OCI-LY1 (cell line): ENCODE measurements around the gene NDUFAF8.

ENCODE experiments used
- H2AFZ ChIP-seq: fragments of 200-600 bp; sonication (generic), shearing (Covaris generic); 2 replicates; pipeline ENCODE4 v1.6.0; 2014; ENCODE audit warnings: antibody characterized with exemption, mild to moderate bottlenecking, low read length
- H3F3A ChIP-seq: fragments of 200-600 bp; sonication (generic), shearing (Covaris generic); 2 replicates; pipeline ENCODE4 v1.6.0; 2014; ENCODE audit warnings: mild to moderate bottlenecking, antibody characterized with exemption, low read length, moderate library complexity; ENCODE audit not compliant: insufficient read depth
- H3K27ac ChIP-seq: fragments of 200-600 bp; sonication (generic); 2 replicates; pipeline ENCODE4 v1.5.1; 2014; ENCODE audit warnings: low read length, mixed run types, mild to moderate bottlenecking, low read depth; ENCODE audit not compliant: poor library complexity, severe bottlenecking
- H3K27me3 ChIP-seq: fragments of 200-600 bp; sonication (generic); 2 replicates; pipeline ENCODE4 v1.6.0; 2014; ENCODE audit warnings: antibody characterized with exemption, mild to moderate bottlenecking, low read length, moderate library complexity; ENCODE audit not compliant: insufficient read depth
- H3K36me3 ChIP-seq: fragments of 200-600 bp; sonication (generic); 2 replicates; pipeline ENCODE4 v1.6.1; 2014; ENCODE audit warnings: mild to moderate bottlenecking, antibody characterized with exemption, low read length, moderate library complexity, mixed read lengths; ENCODE audit not compliant: insufficient read depth
- H3K4me1 ChIP-seq: fragments of 200-600 bp; sonication (generic); 2 replicates; pipeline ENCODE4 v1.5.1; 2014; ENCODE audit warnings: mild to moderate bottlenecking, low read length, moderate library complexity; ENCODE audit not compliant: insufficient read depth, severe bottlenecking
- H3K4me2 ChIP-seq: fragments of 200-600 bp; sonication (generic), shearing (Covaris generic); 2 replicates; pipeline ENCODE4 v1.6.1; 2014; ENCODE audit warnings: low read length
- H3K4me3 ChIP-seq: fragments of 200-600 bp; sonication (generic); 2 replicates; pipeline ENCODE4 v1.5.1; 2014; ENCODE audit warnings: low read length, low read depth, mild to moderate bottlenecking, mixed read lengths; ENCODE audit not compliant: poor library complexity, severe bottlenecking
- H3K79me2 ChIP-seq: fragments of 200-600 bp; shearing (Covaris generic); 2 replicates; pipeline ENCODE4 v1.6.1; 2016; ENCODE audit warnings: mixed run types, low read length, mixed read lengths; ENCODE audit not compliant: insufficient read depth
- H3K9ac ChIP-seq: fragments of 200-600 bp; sonication (generic), shearing (Covaris generic); 2 replicates; pipeline ENCODE4 v1.6.1; 2014; ENCODE audit warnings: mild to moderate bottlenecking, low read length, mixed read lengths
- H3K9me2 ChIP-seq: fragments of 200-600 bp; sonication (generic), shearing (Covaris generic); 2 replicates; pipeline ENCODE4 v1.6.1; 2014; ENCODE audit warnings: low read depth, mild to moderate bottlenecking, low read length, mixed read lengths
- H3K9me3 ChIP-seq: fragments of 200-600 bp; shearing (Covaris generic); 2 replicates; pipeline ENCODE4 v1.6.1; 2014; ENCODE audit warnings: low read length, mixed read lengths
- H4K20me1 ChIP-seq: fragments of 200-600 bp; sonication (generic), shearing (Covaris generic); 2 replicates; pipeline ENCODE4 v1.6.0; 2016; ENCODE audit warnings: mild to moderate bottlenecking, low read length; ENCODE audit not compliant: insufficient read depth
- CTCF ChIP-seq: fragments of 200-600 bp; sonication (generic), shearing (Covaris generic); IDR thresholded peaks from 2 replicates; pipeline ENCODE4 v1.5.1; 2017; ENCODE audit warnings: mild to moderate bottlenecking, antibody characterized with exemption, low read length, moderate library complexity, mixed read lengths
- EZH2 ChIP-seq: fragments of 200-600 bp; sonication (generic), shearing (Covaris generic); IDR thresholded peaks from 2 replicates; pipeline ENCODE4 v1.8.0; 2017; ENCODE audit warnings: borderline replicate concordance, mixed run types, mild to moderate bottlenecking, antibody characterized with exemption, low read length, moderate library complexity, mixed read lengths

NDUFAF8 gene

GRCh38 chr17:81206166-81206565 lies 33.0 kb upstream of the NDUFAF8 start:
- Histone ChIP-seq H2AFZ (no peak overlapping the region), H3K27me3 (no peaks in the 10 kb centered on the region), H4K20me1 (no peaks in the 10 kb centered on the region), H3K27ac (no peak overlapping the region), H3K4me2 (no peak overlapping the region), H3K36me3 (peaks cover 19% of the 10 kb centered on the region; the same call in 1 of the 2 replicates), H3K9me2 (no peaks in the 10 kb centered on the region), H3K4me3 (no peak overlapping the region), H3K9ac (no peak overlapping the region), H3K9me3 (no peaks in the 10 kb centered on the region), H3K79me2 (no peaks in the 10 kb centered on the region), H3F3A (no peaks in the 10 kb centered on the region), H3K4me1 (peaks cover 4% of the 10 kb centered on the region)
- TF ChIP-seq EZH2, result no peak
- TF ChIP-seq CTCF, result no peak

- no peak overlapping the region for H2AFZ ChIP-seq
- no peaks in the 10 kb centered on the region for H3K4me1 ChIP-seq
- no peaks in the 10 kb centered on the region for H4K20me1 ChIP-seq
- no peaks in the 10 kb centered on the region for H3K9me2 ChIP-seq
- peaks cover 16% of the 10 kb centered on the region; the same call in 1 of the 2 replicates for H3K36me3 ChIP-seq
- H3K79me2 ChIP-seq, result no peaks in the 10 kb centered on the region
- H3K9ac ChIP-seq, result no peak overlapping the region
- H3F3A ChIP-seq, result no peaks in the 10 kb centered on the region
- H3K27ac ChIP-seq, result no peak overlapping the region
- TF ChIP-seq CTCF (no peak), EZH2 (no peak)
- H3K4me3 ChIP-seq, result no peak overlapping the region
- H3K9me3 ChIP-seq, result no peaks in the 10 kb centered on the region
- no peaks in the 10 kb centered on the region for H3K27me3 ChIP-seq
- no peak overlapping the region for H3K4me2 ChIP-seq
Observed at GRCh38 chr17:81206657-81207056, 32.5 kb upstream of the NDUFAF8 start.

GRCh38 chr17:81207610-81208581 lies 31.2 kb upstream of the NDUFAF8 start:
- Histone ChIP-seq H2AFZ (no peak overlapping the region), H3K9me2 (no peaks in the 10 kb centered on the region), H3K4me1 (no peaks in the 10 kb centered on the region), H3K36me3 (peaks cover 16% of the 10 kb centered on the region; the same call in 1 of the 2 replicates), H3K9ac (no peak overlapping the region), H3K4me3 (no peak overlapping the region), H3K79me2 (no peaks in the 10 kb centered on the region), H3K27ac (peak overlapping the region; percentile 51), H3K27me3 (no peaks in the 10 kb centered on the region), H3K9me3 (no peaks in the 10 kb centered on the region), H4K20me1 (no peaks in the 10 kb centered on the region), H3K4me2 (no peak overlapping the region), H3F3A (no peaks in the 10 kb centered on the region)
- TF ChIP-seq EZH2, result no peak
- TF ChIP-seq CTCF, result no peak
